HK-2 (cell line): Measurements from ENCODE around the gene VPS39.
A peak's percentile ranks its signal among the peaks of the same experiment; 100 is the strongest.

ENCODE experiments used
- DNase-seq: peaks from one replicate; pipeline ENCODE4 v3.0.0-alpha.2; 2018; ENCODE audit not compliant: unreplicated experiment

Gene VPS39

GRCh38 chr15:42146551-42147430, 61.3 kb downstream of the VPS39 start:
- no peak for DNase-seq

GRCh38 chr15:42145546-42146455, 62.3 kb downstream of the VPS39 start:
- no peak for DNase-seq

- no peak for DNase-seq
Observed at GRCh38 chr15:42144841-42145375, 63.2 kb downstream of the VPS39 start.

- no peak for DNase-seq
Observed at GRCh38 chr15:42143866-42144625, 64.1 kb downstream of the VPS39 start.

GRCh38 chr15:42143356-42143755, 64.7 kb downstream of the VPS39 start:
- DNase-seq = no peak

GRCh38 chr15:42141795-42142667, 66.1 kb downstream of the VPS39 start:
- DNase-seq = no peak

- no peak for DNase-seq
Observed at GRCh38 chr15:42141246-42141645, 66.9 kb downstream of the VPS39 start.

- DNase-seq = no peak
Observed at GRCh38 chr15:42140383-42141070, 67.6 kb downstream of the VPS39 start.

- DNase-seq = no peak
Observed at GRCh38 chr15:42139596-42139995, 68.5 kb downstream of the VPS39 start.

GRCh38 chr15:42138968-42139386, 69.1 kb downstream of the VPS39 start:
- no peak for DNase-seq

- no peak for DNase-seq
Observed at GRCh38 chr15:42138411-42138810, 69.7 kb downstream of the VPS39 start.

GRCh38 chr15:42137461-42138261, 70.4 kb downstream of the VPS39 start:
- no peak for DNase-seq

- no peak for DNase-seq
Observed at GRCh38 chr15:42136513-42136912, 71.6 kb downstream of the VPS39 start.

GRCh38 chr15:42135351-42135750, 72.8 kb downstream of the VPS39 start:
- no peak for DNase-seq

- DNase-seq = no peak
Observed at GRCh38 chr15:42134617-42135245, 73.4 kb downstream of the VPS39 start.

- peak; percentile 49 for DNase-seq
Observed at GRCh38 chr15:42133886-42134502, 74.1 kb downstream of the VPS39 start.

- no peak for DNase-seq
Observed at GRCh38 chr15:42133356-42133755, 74.7 kb downstream of the VPS39 start.
